Measurements from ENCODE around the gene HNRNPDL. TPM values are rescaled to one million over a fixed set of nuclear protein-coding genes. Genes with fewer than 3 reads are reported as not detected.
A peak's percentile ranks its signal among the peaks of the same experiment; 100 is the strongest.

HNRNPDL gene
- total RNA-seq, 4 donors from 2014 or later: 149 to 313 (median 248) TPM

- no peaks in the 10 kb centered on the region for H3K9me3 ChIP-seq
- H3K4me1 ChIP-seq: no peaks in the 10 kb centered on the region
- no peaks in the 10 kb centered on the region for H3K27me3 ChIP-seq
- no peaks in the 10 kb centered on the region for H3K36me3 ChIP-seq
- DNase-seq: no peak
- TF ChIP-seq CTCF (IDR thresholded peaks at IDR 0.05): no peak
- TF ChIP-seq POLR2A (IDR thresholded peaks at IDR 0.05): no peak
- intact Hi-C loops (cut with DNase I; ENCODE audit: low total_unique reads): no loop called here
- no peak overlapping the region for H3K27ac ChIP-seq
- H3K4me3 ChIP-seq: no peak overlapping the region
Measured at GRCh38 chr4:82381235-82381634, 49.0 kb downstream of the HNRNPDL start.

GRCh38 chr4:82380831-82381230 is 49.4 kb downstream of the HNRNPDL start:
- Histone ChIP-seq H3K4me1 (no peaks in the 10 kb centered on the region), H3K9me3 (no peaks in the 10 kb centered on the region), H3K36me3 (no peaks in the 10 kb centered on the region), H3K4me3 (no peak overlapping the region), H3K27ac (no peak overlapping the region), H3K27me3 (no peaks in the 10 kb centered on the region)
- no peak for TF ChIP-seq CTCF (IDR thresholded peaks at IDR 0.05)
- TF ChIP-seq POLR2A (IDR thresholded peaks at IDR 0.05): no peak
- intact Hi-C loops (cut with DNase I; ENCODE audit: low total_unique reads): no loop called here
- no peak for DNase-seq

- no peaks in the 10 kb centered on the region for H3K9me3 ChIP-seq
- H3K27ac ChIP-seq: no peak overlapping the region
- intact Hi-C loops (cut with DNase I; ENCODE audit: low total_unique reads): no loop called here
- TF ChIP-seq POLR2A (IDR thresholded peaks at IDR 0.05): no peak
- no peak for TF ChIP-seq CTCF (IDR thresholded peaks at IDR 0.05)
- no peaks in the 10 kb centered on the region for H3K4me1 ChIP-seq
- H3K27me3 ChIP-seq: no peaks in the 10 kb centered on the region
- H3K4me3 ChIP-seq: no peak overlapping the region
- H3K36me3 ChIP-seq: no peaks in the 10 kb centered on the region
- no peak for DNase-seq
Measured at GRCh38 chr4:82380344-82380743, 49.9 kb downstream of the HNRNPDL start.

- Histone ChIP-seq H3K4me3 (no peak overlapping the region), H3K36me3 (no peaks in the 10 kb centered on the region), H3K27ac (no peak overlapping the region), H3K4me1 (no peaks in the 10 kb centered on the region), H3K27me3 (no peaks in the 10 kb centered on the region), H3K9me3 (no peaks in the 10 kb centered on the region)
- intact Hi-C loops (cut with DNase I; ENCODE audit: low total_unique reads): no loop called here
- TF ChIP-seq CTCF (IDR thresholded peaks at IDR 0.05): no peak
- TF ChIP-seq POLR2A (IDR thresholded peaks at IDR 0.05): no peak
- DNase-seq: no peak
Measured at GRCh38 chr4:82376109-82376508, 54.2 kb downstream of the HNRNPDL start.

GRCh38 chr4:82373816-82374625 is 56.2 kb downstream of the HNRNPDL start, which contains the start of gene HNRNPD:
Gene HNRNPD, minus strand, starts transcription at chr4:82373991. Its CDS starts 313 bp downstream, at chr4:82373678.
- peak within 1 kb of the TSS; percentile 90 to 96 for H3K4me3 ChIP-seq
- DNase-seq: peak; percentile 96 to 99
- no peaks in the 10 kb centered on the region for H3K36me3 ChIP-seq
- H3K4me1 ChIP-seq: peaks cover 5 to 9% of the 10 kb centered on the region in 2 donors
- H3K27me3 ChIP-seq: no peaks in the 10 kb centered on the region
- H3K9me3 ChIP-seq: no peaks in the 10 kb centered on the region
- H3K27ac ChIP-seq: peak within 1 kb of the TSS; percentile 98 to 99
- intact Hi-C loops (cut with DNase I; ENCODE audit: low total_unique reads): loop anchor here (2.0 kb wide), 1 partner anchor 55 kb away; no protein-coding TSS in a partner anchor
- peak; percentile 68 to 89 for TF ChIP-seq POLR2A (IDR thresholded peaks at IDR 0.05)
- peak in 2 of 4 experiments; percentile 16 to 17 for TF ChIP-seq CTCF (IDR thresholded peaks at IDR 0.05)
